HL-60 (cell line): Measurements from ENCODE around the gene ACP7.

Source experiments
- DNase-seq, 2 experiments: peaks; one replicate each; pipeline ENCODE4 v3.0.0-alpha.2; 2010 to 2020; ENCODE audit warnings: low read depth in 1 of 2, low spot score in 1 of 2
- H3K27ac ChIP-seq: fragments of 250-450 bp; sonication (Bioruptor Pico); replicated peaks from 2 replicates; pipeline ENCODE4 v1.5.1; 2020; ENCODE audit warnings: mild to moderate bottlenecking, moderate library complexity
- H3K27me3 ChIP-seq: fragments of 250-450 bp; sonication (Bioruptor Pico); 2 replicates; pipeline ENCODE4 v1.5.1; 2021; ENCODE audit warnings: mild to moderate bottlenecking, moderate library complexity; ENCODE audit not compliant: insufficient read depth, poor library complexity, severe bottlenecking
- H3K4me3 ChIP-seq: replicated peaks from 2 replicates; pipeline ENCODE4 v1.5.1; 2011; ENCODE audit warnings: mild to moderate bottlenecking, control low read depth, low read length; ENCODE audit not compliant: insufficient read depth
- GABPA ChIP-seq: IDR thresholded peaks from 2 replicates; pipeline ENCODE4 v1.6.1; 2012; ENCODE audit warnings: low read depth
- POLR2AphosphoS5 ChIP-seq: IDR thresholded peaks from 2 replicates; pipeline ENCODE4 v1.6.1; 2012; ENCODE audit warnings: low read depth
- REST ChIP-seq: IDR thresholded peaks from 2 replicates; pipeline ENCODE4 v1.6.1; 2012; ENCODE audit warnings: low read depth; ENCODE audit not compliant: insufficient replicate concordance
- SPI1 ChIP-seq: IDR thresholded peaks from 2 replicates; pipeline ENCODE4 v1.6.1; 2012; ENCODE audit warnings: low read depth, mild to moderate bottlenecking, borderline replicate concordance
- TF ChIP-seq, protein P1 (sequence below): IDR thresholded peaks from one replicate; pipeline ENCODE4 v1.5.1; 2011; ENCODE audit warnings: low read length, control low read depth, inconsistent platforms; ENCODE audit not compliant: insufficient read depth

The ACP7 gene

GRCh38 chr19:39144290-39145071 lies 60.3 kb downstream of the ACP7 start:
- TF ChIP-seq, protein P1, sequence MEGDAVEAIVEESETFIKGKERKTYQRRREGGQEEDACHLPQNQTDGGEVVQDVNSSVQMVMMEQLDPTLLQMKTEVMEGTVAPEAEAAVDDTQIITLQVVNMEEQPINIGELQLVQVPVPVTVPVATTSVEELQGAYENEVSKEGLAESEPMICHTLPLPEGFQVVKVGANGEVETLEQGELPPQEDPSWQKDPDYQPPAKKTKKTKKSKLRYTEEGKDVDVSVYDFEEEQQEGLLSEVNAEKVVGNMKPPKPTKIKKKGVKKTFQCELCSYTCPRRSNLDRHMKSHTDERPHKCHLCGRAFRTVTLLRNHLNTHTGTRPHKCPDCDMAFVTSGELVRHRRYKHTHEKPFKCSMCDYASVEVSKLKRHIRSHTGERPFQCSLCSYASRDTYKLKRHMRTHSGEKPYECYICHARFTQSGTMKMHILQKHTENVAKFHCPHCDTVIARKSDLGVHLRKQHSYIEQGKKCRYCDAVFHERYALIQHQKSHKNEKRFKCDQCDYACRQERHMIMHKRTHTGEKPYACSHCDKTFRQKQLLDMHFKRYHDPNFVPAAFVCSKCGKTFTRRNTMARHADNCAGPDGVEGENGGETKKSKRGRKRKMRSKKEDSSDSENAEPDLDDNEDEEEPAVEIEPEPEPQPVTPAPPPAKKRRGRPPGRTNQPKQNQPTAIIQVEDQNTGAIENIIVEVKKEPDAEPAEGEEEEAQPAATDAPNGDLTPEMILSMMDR, result no peak
- no peak for TF ChIP-seq SPI1
- TF ChIP-seq POLR2AphosphoS5, result no peak
- no peak for TF ChIP-seq GABPA
- no peak overlapping the region for H3K4me3 ChIP-seq
- no peaks in the 10 kb centered on the region for H3K27me3 ChIP-seq
- no peak overlapping the region for H3K27ac ChIP-seq
- peak in 1 of 2 experiments; percentile 9 for DNase-seq

- H3K27ac ChIP-seq, result no peak overlapping the region
- no peaks in the 10 kb centered on the region for H3K27me3 ChIP-seq
- no peak overlapping the region for H3K4me3 ChIP-seq
- TF ChIP-seq GABPA (no peak), POLR2AphosphoS5 (no peak), SPI1 (0 out of 2 replicates have a peak, but pooled peaks have one; percentile 2), REST (no peak)
- TF ChIP-seq, protein P1, result no peak
- peak in 1 of 2 experiments; percentile 5 for DNase-seq
Measured at GRCh38 chr19:39145180-39145953, 61.2 kb downstream of the ACP7 start.

DNA sequence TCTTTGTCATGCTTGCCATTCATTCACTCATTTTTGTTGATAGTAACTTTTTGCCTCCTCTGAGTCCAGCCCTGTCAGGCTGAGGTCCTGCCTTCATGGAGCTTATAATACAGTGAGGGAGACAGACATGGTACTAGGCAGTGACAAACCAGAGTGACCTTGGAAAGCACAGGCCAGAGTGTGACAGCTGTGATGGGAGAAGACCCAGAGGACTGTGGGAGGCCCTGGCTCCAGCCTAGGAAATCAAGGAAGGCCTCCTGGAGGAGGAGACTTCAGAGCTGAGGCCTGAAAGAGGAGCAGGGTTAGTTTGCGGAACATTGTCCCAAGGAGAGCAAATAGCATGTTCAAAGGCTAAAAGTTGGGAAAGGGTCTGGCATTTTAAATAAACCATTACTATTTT lies 61.9 kb downstream of the ACP7 start:
- TF ChIP-seq GABPA (no peak), SPI1 (no peak), POLR2AphosphoS5 (no peak), REST (no peak)
- TF ChIP-seq, protein P1, result no peak
- H3K27ac ChIP-seq, result no peak overlapping the region
- H3K27me3 ChIP-seq, result no peaks in the 10 kb centered on the region
- no peak for DNase-seq
- H3K4me3 ChIP-seq, result no peak overlapping the region
